ENCODE data around the gene CD44. TPM values are rescaled to one million over a fixed set of nuclear protein-coding genes. Genes with fewer than 3 reads are reported as not detected.

The CD44 gene
- total RNA-seq, 2 donors from 2014 or later, result 408 to 664 TPM

- peak overlapping the region; percentile 39 for H3K4me3 Mint-ChIP-seq
- no peak for ATAC-seq (replicated peaks)
Observed at GRCh38 chr11:35178067-35178805, 39.3 kb downstream of the CD44 start.

DNA sequence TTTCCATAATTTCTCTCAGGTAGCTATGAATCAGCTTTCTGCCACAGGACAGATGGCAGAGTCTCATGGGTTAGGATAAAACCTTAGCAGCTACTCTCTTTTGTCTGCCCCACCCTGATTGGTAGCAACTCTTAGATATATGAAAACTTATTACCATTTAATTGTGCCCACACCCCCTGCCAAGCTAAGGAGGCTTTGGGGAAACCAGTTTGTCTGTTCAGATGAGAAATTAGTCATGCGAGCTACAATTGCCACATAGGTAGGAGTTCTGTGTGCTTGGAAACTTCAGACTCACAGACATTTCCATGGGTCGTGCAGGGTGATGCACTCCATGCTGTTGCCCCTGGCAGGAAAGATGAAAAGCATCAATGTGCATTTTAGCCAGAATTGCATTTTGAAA lies 39.9 kb downstream of the CD44 start:
- H3K27ac Mint-ChIP-seq, result peak overlapping the region; percentile 41
- peak overlapping the region; percentile 39 for H3K4me3 Mint-ChIP-seq
- H3K9me3 Mint-ChIP-seq, result no peaks in the 10 kb centered on the region
- H3K36me3 Mint-ChIP-seq (ENCODE audit: low read depth), result peaks cover 98% of the 10 kb centered on the region
- no peaks in the 10 kb centered on the region for H3K27me3 Mint-ChIP-seq
- H3K4me1 Mint-ChIP-seq, result peaks cover 81% of the 10 kb centered on the region
- ATAC-seq (replicated peaks), result peak; percentile 34

More at GRCh38 chr11:35178067-35178805, 39.3 kb downstream of the CD44 start:
- no peaks in the 10 kb centered on the region for H3K9me3 Mint-ChIP-seq
- H3K27ac Mint-ChIP-seq, result peak overlapping the region; percentile 41
- no peaks in the 10 kb centered on the region for H3K27me3 Mint-ChIP-seq
- H3K4me1 Mint-ChIP-seq, result peaks cover 85% of the 10 kb centered on the region
- H3K36me3 Mint-ChIP-seq (ENCODE audit: low read depth), result peaks cover 98% of the 10 kb centered on the region

- H3K4me3 Mint-ChIP-seq, result peak overlapping the region; percentile 39
- H3K4me1 Mint-ChIP-seq, result peaks cover 74% of the 10 kb centered on the region
- H3K27me3 Mint-ChIP-seq, result no peaks in the 10 kb centered on the region
- ATAC-seq (replicated peaks), result no peak
- no peaks in the 10 kb centered on the region for H3K9me3 Mint-ChIP-seq
- peak overlapping the region; percentile 41 for H3K27ac Mint-ChIP-seq
- peaks cover 98% of the 10 kb centered on the region for H3K36me3 Mint-ChIP-seq (ENCODE audit: low read depth)
Observed at GRCh38 chr11:35179466-35180135, 40.6 kb downstream of the CD44 start.

- Mint-ChIP-seq H3K9me3 (no peaks in the 10 kb centered on the region), H3K27ac (peak overlapping the region; percentile 41), H3K4me1 (peaks cover 74% of the 10 kb centered on the region), H3K36me3 (ENCODE audit: low read depth) (peaks cover 98% of the 10 kb centered on the region), H3K27me3 (no peaks in the 10 kb centered on the region), H3K4me3 (peak overlapping the region; percentile 39)
- ATAC-seq (replicated peaks), result no peak
Observed at GRCh38 chr11:35180317-35181233, 41.6 kb downstream of the CD44 start.

DNA sequence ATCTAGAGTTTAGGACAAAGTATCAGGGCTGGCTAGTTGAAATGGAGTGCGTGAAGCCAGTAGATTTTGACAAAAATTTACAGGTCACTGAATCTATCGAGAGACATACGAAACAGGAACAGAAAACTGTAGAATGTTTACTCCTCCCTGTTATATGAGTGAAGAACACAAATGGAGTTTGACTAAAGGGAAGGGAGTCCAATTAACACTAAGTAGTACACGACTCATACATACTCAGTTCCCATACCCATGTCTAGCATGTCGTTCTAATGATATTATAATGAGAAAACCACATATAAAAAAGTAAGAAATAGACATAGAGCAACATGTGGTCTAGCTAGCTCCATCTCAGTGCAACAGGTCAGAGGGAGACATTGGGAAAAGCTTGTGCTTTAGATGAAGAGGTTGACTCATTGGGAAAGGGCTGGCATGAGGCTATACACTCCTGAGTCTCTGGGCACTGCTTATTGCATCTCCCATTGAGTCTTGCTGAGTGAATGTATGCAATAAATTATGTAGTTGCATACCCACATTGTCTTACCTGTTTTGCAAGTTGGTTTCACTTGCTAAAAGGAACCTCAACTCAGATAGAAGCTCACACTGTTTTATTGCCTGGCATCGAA lies 43.5 kb downstream of the CD44 start:
- peak overlapping the region; percentile 78 for H3K27ac Mint-ChIP-seq
- no peaks in the 10 kb centered on the region for H3K9me3 Mint-ChIP-seq
- H3K27me3 Mint-ChIP-seq, result no peaks in the 10 kb centered on the region
- H3K4me1 Mint-ChIP-seq, result peaks cover 66% of the 10 kb centered on the region
- H3K36me3 Mint-ChIP-seq (ENCODE audit: low read depth), result peaks cover 99% of the 10 kb centered on the region
- ATAC-seq (replicated peaks), result peak; percentile 20
- peak overlapping the region; percentile 53 for H3K4me3 Mint-ChIP-seq

DNA sequence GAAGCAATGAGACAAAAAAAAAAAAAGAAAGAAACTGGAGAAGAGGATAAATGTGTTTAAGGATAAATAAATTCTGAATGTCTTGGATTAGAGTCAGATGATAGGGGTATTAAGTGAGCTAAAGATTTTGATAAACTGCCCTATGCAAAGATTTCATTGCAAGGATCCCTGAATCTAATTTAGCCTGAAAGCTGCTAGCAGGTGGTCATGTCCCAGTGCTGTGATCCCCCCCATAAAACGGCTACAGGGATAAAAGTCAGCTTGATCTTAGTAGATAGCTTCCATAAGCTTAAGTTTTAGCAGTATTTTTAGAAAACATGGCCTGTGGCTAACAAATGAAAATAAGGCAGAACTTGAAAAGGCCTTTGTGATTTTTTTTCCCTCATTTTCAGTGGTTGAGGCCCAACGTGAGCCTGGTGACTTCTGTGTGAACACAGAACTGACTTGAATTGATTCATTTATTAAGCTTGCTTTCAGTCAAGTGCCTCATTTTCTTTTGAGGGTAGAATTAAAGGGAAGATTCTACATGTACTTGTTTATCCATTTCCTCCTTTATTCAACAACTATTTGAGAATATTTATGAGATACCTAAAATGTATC lies 44.5 kb downstream of the CD44 start:
- Mint-ChIP-seq H3K36me3 (ENCODE audit: low read depth) (peaks cover 99% of the 10 kb centered on the region), H3K27me3 (no peaks in the 10 kb centered on the region), H3K27ac (peak overlapping the region; percentile 78), H3K4me1 (peaks cover 60% of the 10 kb centered on the region), H3K4me3 (peak overlapping the region; percentile 53), H3K9me3 (no peaks in the 10 kb centered on the region)
- ATAC-seq (replicated peaks), result no peak

DNA sequence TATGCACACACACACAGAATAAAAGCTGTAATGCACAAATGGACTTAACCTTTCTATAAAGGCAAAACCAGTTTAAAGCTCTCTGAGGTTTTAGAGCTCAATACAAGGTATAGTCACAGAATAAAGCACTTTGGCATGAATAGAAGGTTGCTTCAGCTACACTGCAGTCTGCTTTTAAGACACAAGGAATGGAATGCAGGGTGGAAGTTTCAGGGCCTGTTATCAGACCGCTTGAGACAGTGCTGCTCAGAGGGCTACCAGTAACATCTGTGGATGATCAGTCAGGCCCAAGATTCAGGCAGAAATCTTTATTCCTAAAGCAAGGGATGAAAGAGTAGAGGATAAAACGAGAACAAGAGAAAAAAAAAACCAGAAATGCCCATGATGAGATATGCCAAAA lies 46.7 kb downstream of the CD44 start:
- Mint-ChIP-seq H3K4me1 (peaks cover 46% of the 10 kb centered on the region), H3K36me3 (ENCODE audit: low read depth) (peaks cover 99% of the 10 kb centered on the region), H3K4me3 (peak overlapping the region; percentile 4), H3K9me3 (no peaks in the 10 kb centered on the region), H3K27ac (peak overlapping the region; percentile 78), H3K27me3 (no peaks in the 10 kb centered on the region)
- ATAC-seq (replicated peaks), result no peak

GRCh38 chr11:35187996-35188395 lies 49.0 kb downstream of the CD44 start:
- no peak for ATAC-seq (replicated peaks)
- no peaks in the 10 kb centered on the region for H3K9me3 Mint-ChIP-seq
- H3K4me1 Mint-ChIP-seq, result peaks cover 46% of the 10 kb centered on the region
- H3K27me3 Mint-ChIP-seq, result no peaks in the 10 kb centered on the region
- no peak overlapping the region for H3K4me3 Mint-ChIP-seq
- peaks cover 100% of the 10 kb centered on the region for H3K36me3 Mint-ChIP-seq (ENCODE audit: low read depth)
- no peak overlapping the region for H3K27ac Mint-ChIP-seq

- H3K9me3 Mint-ChIP-seq, result no peaks in the 10 kb centered on the region
- H3K36me3 Mint-ChIP-seq (ENCODE audit: low read depth), result peaks cover 100% of the 10 kb centered on the region
- peak; percentile 29 for ATAC-seq (replicated peaks)
- H3K4me1 Mint-ChIP-seq, result peaks cover 35% of the 10 kb centered on the region
- H3K27me3 Mint-ChIP-seq, result no peaks in the 10 kb centered on the region
- no peak overlapping the region for H3K27ac Mint-ChIP-seq
- H3K4me3 Mint-ChIP-seq, result no peak overlapping the region
Observed at GRCh38 chr11:35190804-35191348, 51.9 kb downstream of the CD44 start.

DNA sequence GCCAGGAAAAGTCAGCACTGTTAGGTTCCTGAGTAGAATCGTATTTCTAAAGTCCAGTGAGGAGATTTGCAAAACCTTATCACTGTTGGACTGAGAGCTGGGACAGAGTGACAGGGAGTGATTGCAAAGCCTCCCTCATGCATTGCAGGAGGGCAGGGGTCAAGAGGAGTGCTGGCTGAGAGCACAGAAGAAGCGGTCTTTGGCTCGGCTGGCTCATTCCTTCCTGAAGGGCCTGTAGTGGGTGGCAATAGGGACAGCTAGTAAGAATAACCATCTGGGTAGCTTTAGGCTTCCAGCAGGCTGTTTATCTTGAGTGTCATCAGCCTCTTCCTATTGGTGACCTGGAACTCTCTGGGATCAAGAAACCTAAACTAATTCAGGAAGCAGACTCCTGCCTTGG lies 53.4 kb downstream of the CD44 start:
- no peak for ATAC-seq (replicated peaks)
- Mint-ChIP-seq H3K27me3 (no peaks in the 10 kb centered on the region), H3K9me3 (no peaks in the 10 kb centered on the region)

DNA sequence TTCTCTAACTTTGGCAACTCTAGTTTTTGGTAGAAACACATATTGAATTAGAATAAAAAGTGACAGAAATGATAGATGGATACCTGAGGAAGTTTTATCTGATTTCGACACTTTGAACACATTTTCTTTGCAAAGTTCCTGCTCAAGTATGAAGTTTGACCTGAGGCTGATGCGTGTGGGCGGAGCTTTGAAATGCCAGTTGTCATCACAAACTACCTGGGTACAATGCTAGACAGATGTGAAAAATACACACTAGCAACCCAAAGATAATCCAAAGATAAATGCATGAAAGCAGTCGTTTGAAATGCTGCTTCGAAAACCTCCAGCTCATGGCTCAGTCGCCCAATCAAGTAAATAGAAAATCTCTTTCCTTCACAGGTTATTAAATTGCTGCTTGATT lies 54.8 kb downstream of the CD44 start:
- Mint-ChIP-seq H3K9me3 (no peaks in the 10 kb centered on the region), H3K27me3 (no peaks in the 10 kb centered on the region), H3K27ac (peak overlapping the region; percentile 72), H3K36me3 (ENCODE audit: low read depth) (peaks cover 100% of the 10 kb centered on the region), H3K4me3 (no peak overlapping the region), H3K4me1 (peaks cover 41% of the 10 kb centered on the region)
- no peak for ATAC-seq (replicated peaks)

More for the DNA sequence above, 53.4 kb downstream of the CD44 start:
- Mint-ChIP-seq H3K4me1 (peaks cover 34% of the 10 kb centered on the region), H3K4me3 (no peak overlapping the region), H3K36me3 (ENCODE audit: low read depth) (peaks cover 100% of the 10 kb centered on the region), H3K27ac (peak overlapping the region; percentile 72)

GRCh38 chr11:35197292-35197691 lies 58.3 kb downstream of the CD44 start:
- Mint-ChIP-seq H3K9me3 (peaks cover 3% of the 10 kb centered on the region), H3K27ac (peak overlapping the region; percentile 73), H3K36me3 (ENCODE audit: low read depth) (peaks cover 100% of the 10 kb centered on the region), H3K4me3 (no peak overlapping the region), H3K4me1 (peaks cover 39% of the 10 kb centered on the region), H3K27me3 (no peaks in the 10 kb centered on the region)
- ATAC-seq (replicated peaks), result no peak

DNA sequence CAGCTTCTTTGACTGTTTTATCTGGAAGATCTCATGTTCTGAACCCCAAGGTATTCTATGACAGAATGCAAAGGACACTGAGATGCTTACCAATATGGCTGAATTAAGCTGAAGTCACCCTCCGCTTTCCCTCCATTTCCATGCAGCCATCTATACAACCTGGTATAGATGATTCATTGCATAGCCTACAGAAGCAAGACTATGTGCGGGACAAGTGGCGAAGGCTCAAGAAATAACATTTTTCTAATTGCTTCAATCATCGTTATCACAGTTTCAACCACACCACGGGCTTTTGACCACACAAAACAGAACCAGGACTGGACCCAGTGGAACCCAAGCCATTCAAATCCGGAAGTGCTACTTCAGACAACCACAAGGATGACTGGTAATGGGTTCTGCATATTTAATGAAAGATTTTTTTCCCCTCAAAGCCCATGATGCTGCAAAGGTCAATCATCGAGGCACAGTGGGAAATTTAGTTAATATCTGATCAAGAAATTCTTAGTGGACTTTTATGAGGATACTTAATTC lies 61.9 kb downstream of the CD44 start:
- H3K27ac Mint-ChIP-seq, result peak overlapping the region; percentile 67
- peaks cover 35% of the 10 kb centered on the region for H3K4me1 Mint-ChIP-seq
- peaks cover 100% of the 10 kb centered on the region for H3K36me3 Mint-ChIP-seq (ENCODE audit: low read depth)
- H3K9me3 Mint-ChIP-seq, result peaks cover 3% of the 10 kb centered on the region
- peak; percentile 67 for ATAC-seq (replicated peaks)
- no peaks in the 10 kb centered on the region for H3K27me3 Mint-ChIP-seq
- no peak overlapping the region for H3K4me3 Mint-ChIP-seq
